CD4-positive, alpha-beta T cell treated with Interferon gamma for 1 hour (primary cell): ENCODE measurements around the gene ARMC9.
A peak's percentile ranks its signal among the peaks of the same experiment; 100 is the strongest.
"Not testable (repeated sequence)": the region's sequence is repeated elsewhere in the genome, so short reads cannot be mapped to it uniquely, and the experiment has no call there.

ENCODE experiments used
- DNase-seq: peaks from one replicate; pipeline ENCODE4 v3.0.0-alpha.2; 2020

Gene ARMC9

GRCh38 chr2:231244382-231245248 lies 46.2 kb downstream of the ARMC9 start:
- no peak for DNase-seq

DNA sequence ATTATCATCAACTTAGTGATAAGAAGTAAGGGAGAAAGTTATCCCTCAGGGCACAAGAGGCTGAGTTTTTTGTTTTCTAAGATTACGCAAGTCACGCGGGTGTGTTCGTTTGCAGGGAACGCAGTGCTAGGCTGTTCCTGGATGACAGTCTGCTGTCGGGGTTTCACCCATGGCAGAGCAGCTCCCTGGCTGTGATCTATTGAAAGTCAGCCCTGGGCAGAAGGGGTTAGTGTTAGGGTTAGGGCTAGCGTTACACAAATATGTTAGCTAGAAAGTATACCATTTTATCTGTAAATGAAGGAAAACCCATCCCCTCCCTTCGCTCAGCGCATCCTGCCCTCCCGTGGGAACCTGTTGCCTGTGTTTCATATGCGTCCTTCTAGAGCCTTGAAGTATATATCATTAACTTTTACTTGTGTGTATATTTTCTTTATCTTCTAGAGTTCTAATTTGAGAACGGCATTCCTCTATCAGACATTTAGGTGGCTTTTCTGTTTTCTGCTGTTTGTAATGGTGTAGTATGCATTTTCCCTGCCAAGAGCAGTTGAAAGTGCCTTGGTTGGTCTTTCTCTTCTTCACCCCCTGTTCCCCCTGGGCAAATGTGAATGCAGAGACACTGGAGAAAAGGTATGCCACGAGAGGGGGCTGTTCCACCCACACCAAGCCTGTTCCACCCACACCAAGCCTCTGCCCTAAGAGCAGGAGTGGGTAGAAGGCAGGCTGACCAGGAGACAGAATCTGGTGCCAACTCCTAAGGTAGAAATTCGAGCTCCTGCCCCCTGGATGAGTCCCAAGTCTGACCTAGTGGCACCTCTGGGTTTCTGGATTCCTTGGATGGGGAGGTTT lies 47.0 kb downstream of the ARMC9 start:
- peak; percentile 13 for DNase-seq

DNA sequence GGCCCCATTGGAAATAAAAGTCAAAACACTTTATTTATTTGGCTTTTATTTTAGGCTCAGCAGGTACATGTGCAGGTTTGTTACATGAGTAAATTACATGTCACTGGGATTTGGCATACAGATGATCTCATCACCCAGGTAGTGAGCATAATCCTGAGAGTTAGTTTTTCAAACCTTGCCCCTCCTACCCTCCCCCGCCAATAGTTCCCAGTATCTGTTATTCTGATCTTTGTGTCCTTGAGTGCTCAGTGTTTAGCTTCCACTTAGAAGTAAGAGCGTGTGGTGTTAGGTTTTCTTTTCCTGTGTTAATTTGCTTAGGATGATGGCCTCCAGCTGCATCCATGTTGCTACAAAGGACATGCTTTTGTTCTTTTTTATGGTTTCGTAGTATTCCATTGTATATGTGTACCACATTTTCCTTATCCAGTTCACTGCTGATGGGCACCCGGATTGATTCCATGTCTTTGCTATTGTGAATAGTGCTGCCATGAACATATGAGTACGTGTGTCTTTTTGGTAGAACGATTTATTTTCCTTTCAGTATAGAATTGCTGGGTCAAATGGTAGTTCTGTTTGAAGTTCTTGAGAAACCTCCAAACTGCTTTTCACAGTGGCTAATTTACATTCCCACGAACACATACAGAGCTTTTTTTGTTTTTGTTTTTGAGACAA lies 47.9 kb downstream of the ARMC9 start:
- no peak for DNase-seq

DNA sequence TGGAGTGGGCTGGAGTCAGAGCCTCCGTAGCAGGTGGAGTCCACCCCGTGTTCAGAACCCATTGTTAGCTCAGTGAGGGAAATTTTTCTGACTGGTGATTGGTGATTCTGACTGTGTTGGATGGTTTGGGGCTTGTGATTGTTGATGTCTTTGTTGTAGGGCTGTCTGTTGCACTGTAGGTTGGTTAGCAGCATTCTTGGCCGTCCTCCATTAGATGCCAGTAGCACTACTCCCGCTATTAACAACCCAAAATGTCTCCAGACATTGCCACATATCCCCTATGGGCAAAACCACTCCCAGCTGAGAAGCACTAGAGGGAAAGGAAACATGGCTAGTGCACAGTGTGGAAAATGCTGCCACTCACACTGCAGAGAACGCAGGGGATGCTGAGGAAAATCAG lies 51.7 kb downstream of the ARMC9 start:
- DNase-seq: no peak

- no peak for DNase-seq
These were observed 52.3 kb downstream of the ARMC9 start for GRCh38 chr2:231250698-231251097.

GRCh38 chr2:231253292-231253691 lies 54.9 kb downstream of the ARMC9 start:
- DNase-seq: not testable (repeated sequence)

- DNase-seq: no peak
These were observed 58.1 kb downstream of the ARMC9 start for GRCh38 chr2:231256494-231256893.

- DNase-seq: no peak
These were observed 59.3 kb downstream of the ARMC9 start for GRCh38 chr2:231257763-231258162.

DNA sequence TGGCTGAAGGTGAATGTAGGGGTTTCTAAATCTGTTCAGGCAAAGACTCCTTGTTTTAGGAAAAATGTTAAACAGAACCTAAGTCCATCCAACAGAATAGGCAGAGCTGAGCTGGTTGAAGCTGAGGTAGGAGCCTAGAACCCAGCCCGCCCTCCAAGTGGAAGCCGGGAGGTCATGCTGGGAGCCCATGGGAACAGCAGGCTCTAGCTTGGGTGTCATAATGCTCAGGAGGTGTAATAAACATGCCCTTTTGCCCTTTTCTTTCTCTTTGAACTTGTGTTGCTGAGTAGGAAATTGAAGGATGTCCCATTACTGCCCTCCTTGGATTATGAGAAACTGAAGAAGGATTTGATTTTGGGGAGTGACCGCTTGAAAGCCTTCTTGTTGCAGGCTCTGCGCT lies 60.3 kb downstream of the ARMC9 start:
- no peak for DNase-seq

- DNase-seq: no peak
These were observed 60.7 kb downstream of the ARMC9 start for GRCh38 chr2:231259104-231259503.

DNA sequence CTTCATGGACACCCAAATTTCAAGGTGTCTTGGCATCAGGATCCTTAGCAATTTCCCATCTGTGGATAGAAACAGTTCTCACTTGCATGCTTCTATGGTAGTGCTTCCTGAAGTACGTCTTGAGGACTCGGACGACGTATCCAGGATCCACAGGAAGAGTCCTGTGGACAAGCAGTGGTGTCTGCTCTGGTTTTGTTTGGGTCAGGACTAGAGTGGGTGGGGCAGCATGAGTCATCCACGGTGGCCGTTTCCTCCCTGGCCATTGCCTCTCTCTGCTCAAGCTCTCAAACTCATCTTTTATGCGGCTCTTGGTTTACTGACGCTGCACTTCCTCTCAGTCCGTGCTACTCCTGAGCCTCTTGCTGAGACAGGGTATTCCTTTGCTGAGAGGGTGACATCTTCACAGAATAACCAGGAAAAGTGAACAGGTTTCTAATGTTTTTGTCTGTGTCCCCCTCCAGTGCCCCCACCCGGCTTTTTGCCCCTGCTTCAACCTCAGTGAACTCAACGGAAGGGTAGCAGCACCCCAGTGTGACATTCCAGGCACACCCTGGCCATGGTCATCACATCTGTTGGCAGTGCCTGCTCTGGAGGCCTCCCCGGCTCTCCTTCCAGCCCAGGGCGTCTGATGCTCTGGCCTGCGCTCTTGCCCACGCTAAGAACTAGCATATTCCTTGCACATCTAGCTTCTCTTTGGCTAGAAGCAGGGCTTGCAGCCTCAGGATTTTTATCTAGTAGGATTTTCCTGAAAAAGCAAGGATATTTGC lies 62.2 kb downstream of the ARMC9 start:
- DNase-seq: no peak

DNA sequence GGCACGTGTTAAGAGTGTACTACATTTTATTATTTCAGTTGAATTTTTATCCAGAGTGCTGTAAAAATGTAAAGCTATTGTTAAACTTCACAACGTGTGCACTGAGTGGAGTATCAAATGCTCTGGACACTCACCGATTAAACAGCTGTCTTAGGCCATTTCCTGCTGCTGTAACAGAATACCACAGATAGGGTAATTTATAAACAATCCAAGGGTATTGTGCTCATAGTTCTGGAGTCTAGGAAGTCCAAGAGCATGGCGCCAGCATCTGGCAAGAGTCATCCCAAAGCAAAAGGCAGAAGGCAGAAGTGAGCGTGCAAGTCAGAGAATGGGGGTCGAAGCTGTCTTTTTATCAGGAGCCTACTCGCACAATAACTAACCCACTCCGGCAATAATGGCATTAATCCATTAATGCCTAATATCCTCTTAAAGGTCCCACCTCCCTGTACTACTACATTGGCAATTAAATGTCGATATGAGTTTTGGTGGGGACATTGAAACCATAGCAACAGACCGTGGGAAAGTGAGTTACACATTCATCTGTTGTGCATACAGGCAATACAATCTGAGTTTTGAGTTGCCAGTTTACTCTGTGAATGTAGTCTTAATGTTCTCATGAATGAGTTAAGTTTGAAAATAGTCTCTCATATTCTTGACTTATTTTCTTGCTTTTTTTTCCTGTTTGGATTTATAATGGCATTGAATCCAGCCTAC lies 64.8 kb downstream of the ARMC9 start:
- DNase-seq: no peak

- no peak for DNase-seq
These were observed 72.0 kb downstream of the ARMC9 start for GRCh38 chr2:231270221-231271114.

DNA sequence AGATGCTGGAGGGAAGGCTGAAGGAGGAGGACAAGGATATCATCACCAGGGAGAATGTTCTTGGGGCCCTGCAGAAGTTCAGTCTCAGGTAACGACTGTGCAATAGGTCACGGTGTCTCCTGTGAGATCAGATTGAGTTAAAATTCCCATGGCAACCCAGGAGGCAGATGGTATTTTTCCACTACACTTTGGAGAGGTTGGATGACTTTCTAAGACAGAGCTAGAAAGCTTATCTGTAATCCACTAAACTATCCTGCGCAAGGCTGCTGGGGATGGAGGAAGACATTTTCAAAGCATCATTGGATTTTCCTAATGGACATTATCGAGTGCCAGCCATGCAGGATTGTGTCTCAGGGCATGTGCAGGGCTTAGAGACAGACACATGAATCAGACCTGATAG lies 74.6 kb downstream of the ARMC9 start:
- DNase-seq: no peak

DNA sequence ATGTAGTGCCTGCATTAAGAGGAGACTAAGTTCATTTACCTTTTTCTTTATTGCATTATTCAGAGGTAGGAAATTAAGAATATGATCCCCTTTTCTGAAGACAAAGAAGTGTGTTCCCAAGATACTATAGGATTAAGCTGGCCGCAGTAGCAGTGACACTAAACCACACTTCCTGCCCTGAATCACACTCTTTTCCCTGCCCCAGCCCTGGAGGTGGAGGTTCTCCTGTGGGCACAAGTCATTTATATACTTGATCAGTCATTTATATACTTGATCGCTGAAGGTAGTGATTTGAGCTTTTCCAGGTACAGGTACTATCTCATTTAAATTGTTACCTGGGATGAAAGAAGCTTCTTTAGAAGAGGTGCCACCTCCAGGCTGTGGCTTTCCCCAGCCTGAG lies 78.6 kb downstream of the ARMC9 start:
- no peak for DNase-seq

DNA sequence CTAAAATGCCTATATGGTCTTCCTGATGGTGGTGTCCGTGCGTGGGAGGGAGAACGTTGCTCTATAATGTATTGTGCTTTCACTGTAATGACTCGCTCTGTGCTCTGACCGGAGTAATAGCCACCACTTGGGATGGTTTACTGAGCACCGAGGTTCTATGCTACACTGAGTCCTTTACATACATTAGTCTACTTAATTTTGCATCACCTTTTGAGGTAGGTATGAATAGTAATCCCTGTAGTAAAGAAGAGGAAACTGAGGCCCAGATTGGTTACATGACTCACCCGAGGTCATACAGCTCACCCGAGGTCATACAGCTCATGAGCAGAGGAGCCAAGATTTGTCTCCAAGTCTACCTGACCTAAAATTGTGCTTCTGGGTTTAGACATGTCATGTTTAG lies 79.5 kb downstream of the ARMC9 start:
- no peak for DNase-seq

DNA sequence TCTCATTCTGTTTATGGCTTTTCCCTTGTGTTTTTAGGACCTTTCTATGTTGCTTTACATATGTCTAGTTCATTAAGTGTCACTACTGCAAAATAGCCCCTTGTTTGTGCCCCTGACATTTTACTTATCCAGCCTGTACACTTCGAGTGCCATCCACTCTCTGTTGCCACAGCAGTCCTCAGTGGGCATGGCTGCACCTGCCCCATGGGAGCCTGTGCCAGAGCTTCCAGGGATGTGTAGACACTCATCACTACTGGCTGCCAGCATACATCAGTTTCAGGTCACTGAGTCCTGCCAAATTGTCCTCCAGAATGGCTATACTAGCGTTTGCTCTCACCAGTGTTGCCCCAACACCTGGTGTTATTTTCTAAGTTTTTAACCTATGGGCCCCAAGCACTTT lies 80.4 kb downstream of the ARMC9 start:
- no peak for DNase-seq

GRCh38 chr2:231280846-231281245 lies 82.4 kb downstream of the ARMC9 start:
- no peak for DNase-seq

DNA sequence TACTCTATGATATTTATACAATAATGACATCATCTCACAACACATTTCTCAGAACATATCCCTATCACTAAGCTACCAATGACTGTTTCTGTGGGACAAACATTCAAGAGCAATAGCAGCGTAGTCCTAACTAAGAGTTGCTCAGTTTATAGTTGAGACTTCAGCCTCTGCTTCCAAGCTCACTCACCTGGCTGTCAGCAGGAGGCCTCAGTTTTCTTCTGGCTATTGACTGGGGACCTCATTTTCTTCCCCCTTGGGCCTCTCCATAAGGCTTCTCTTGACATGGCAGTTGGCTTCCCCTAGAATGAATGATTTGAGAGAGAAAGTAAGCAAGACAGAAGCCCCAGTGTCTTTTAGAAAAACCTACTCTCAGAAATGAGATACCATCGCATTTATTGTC lies 85.9 kb downstream of the ARMC9 start:
- no peak for DNase-seq

DNA sequence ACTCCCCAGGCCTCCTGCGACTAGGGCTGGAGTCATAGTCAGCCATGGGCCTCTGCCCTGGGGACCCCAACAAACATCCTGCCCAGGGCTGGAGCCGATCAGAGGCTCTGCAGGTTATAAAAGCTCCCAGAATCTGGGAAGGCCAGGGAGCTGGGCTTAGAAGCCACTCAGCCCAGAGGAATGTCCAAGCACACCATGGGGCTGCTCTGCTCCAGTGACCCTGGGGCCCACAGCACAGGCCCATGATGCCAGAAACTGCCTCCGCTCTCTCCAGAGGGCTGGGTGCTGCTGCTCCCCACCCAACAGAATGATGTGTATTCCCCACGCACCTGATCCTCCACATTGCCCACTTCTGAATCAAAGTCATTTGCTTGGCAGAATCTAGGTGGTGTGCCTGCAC lies 88.5 kb downstream of the ARMC9 start:
- no peak for DNase-seq

- DNase-seq: no peak
These were observed 89.3 kb downstream of the ARMC9 start for GRCh38 chr2:231287696-231288095.
